GM19239 (cell line): ENCODE measurements around the gene CRELD2.

ENCODE experiments used
- DNase-seq: peaks from one replicate; pipeline ENCODE4 v3.0.0; 2011; ENCODE audit warnings: low spot score; ENCODE audit not compliant: insufficient read length
- FAIRE-seq: peaks from 2 replicates; lab custom pipeline; 2011; peaks lifted over from hg19 to GRCh38; lab: Jason Lieb, UNC

CRELD2 gene

GRCh38 chr22:49917974-49918910 is at the start of gene CRELD2, which contains the start of gene ALG12:
Gene CRELD2, plus strand, starts transcription at chr22:49918634. Its CDS starts 136 bp downstream, at chr22:49918770.
Gene ALG12, minus strand, starts transcription at chr22:49918438. Its CDS starts 4,673 bp downstream, at chr22:49913765.
- DNase-seq (peak; percentile 99), FAIRE-seq (peak; percentile 100)

GRCh38 chr22:49869086-49869830 is 49.2 kb upstream of the CRELD2 start:
- FAIRE-seq = peak; percentile 21
- no peak for DNase-seq

GRCh38 chr22:49869845-49870712 is 48.4 kb upstream of the CRELD2 start:
- no peak for FAIRE-seq
- DNase-seq = no peak

GRCh38 chr22:49871482-49871881 is 47.0 kb upstream of the CRELD2 start:
- DNase-seq = no peak
- no peak for FAIRE-seq

GRCh38 chr22:49872347-49872746 is 46.1 kb upstream of the CRELD2 start:
- FAIRE-seq = no peak
- no peak for DNase-seq

GRCh38 chr22:49873228-49873940 is 45.0 kb upstream of the CRELD2 start:
- DNase-seq (no peak), FAIRE-seq (no peak)

- DNase-seq (no peak), FAIRE-seq (no peak)
Observed at GRCh38 chr22:49877642-49878041, 40.8 kb upstream of the CRELD2 start.

GRCh38 chr22:49878206-49878605 is 40.2 kb upstream of the CRELD2 start:
- FAIRE-seq (no peak), DNase-seq (no peak)

GRCh38 chr22:49879871-49880270 is 38.6 kb upstream of the CRELD2 start:
- DNase-seq = no peak
- FAIRE-seq = no peak

- DNase-seq (peak; percentile 36), FAIRE-seq (peak; percentile 84)
Observed at GRCh38 chr22:49880281-49880680, 38.2 kb upstream of the CRELD2 start.

- DNase-seq = no peak
- peak; percentile 33 for FAIRE-seq
Observed at GRCh38 chr22:49881856-49882255, 36.6 kb upstream of the CRELD2 start.

- no peak for DNase-seq
- no peak for FAIRE-seq
Observed at GRCh38 chr22:49882519-49883293, 35.7 kb upstream of the CRELD2 start.

GRCh38 chr22:49883294-49883640 is 35.2 kb upstream of the CRELD2 start:
- DNase-seq = no peak
- FAIRE-seq = no peak

- DNase-seq (no peak), FAIRE-seq (no peak)
Observed at GRCh38 chr22:49884075-49884474, 34.4 kb upstream of the CRELD2 start.

GRCh38 chr22:49884503-49885260 is 33.8 kb upstream of the CRELD2 start:
- FAIRE-seq = no peak

GRCh38 chr22:49885281-49885680 is 33.2 kb upstream of the CRELD2 start:
- no peak for DNase-seq
- FAIRE-seq = no peak

More at GRCh38 chr22:49884503-49885260, 33.8 kb upstream of the CRELD2 start:
- no peak for DNase-seq

GRCh38 chr22:49885881-49886280 is 32.6 kb upstream of the CRELD2 start:
- FAIRE-seq (no peak), DNase-seq (no peak)
